SK-N-SH treated with all-trans-retinoic acid at 6 μM for 48 hours (cell line): ENCODE results near the gene FLRT2.

Experiments
- ATAC-seq: fragments of 200-7000 bp; cut with Tn5 transposase; 3 replicates; pipeline ENCODE4 v1.9.1; 2020; ENCODE audit warnings: mild to moderate bottlenecking, moderate library complexity
- ARNTL ChIP-seq: fragments of 450-650 bp; formaldehyde crosslinking; IDR thresholded peaks from 2 replicates; pipeline ENCODE4 v1.5.0; 2020; ENCODE audit warnings: low read depth, mild to moderate bottlenecking, moderate library complexity, borderline replicate concordance
- CSDC2 ChIP-seq: fragments of 250-450 bp; sonication (Bioruptor Pico); IDR thresholded peaks from 2 replicates; pipeline ENCODE4 v1.5.0; 2020; ENCODE audit warnings: mild to moderate bottlenecking, moderate library complexity
- CSRNP3 ChIP-seq: fragments of 250-450 bp; sonication (Bioruptor Pico); IDR thresholded peaks from 2 replicates; pipeline ENCODE4 v1.5.1; 2021; ENCODE audit warnings: mild to moderate bottlenecking, moderate library complexity
- ESRRG ChIP-seq: fragments of 250-450 bp; sonication (Bioruptor Pico); IDR thresholded peaks from 2 replicates; pipeline ENCODE4 v1.6.1; 2021; ENCODE audit warnings: mild to moderate bottlenecking
- GLIS3 ChIP-seq: fragments of 250-450 bp; sonication (Bioruptor Pico); IDR thresholded peaks from 2 replicates; pipeline ENCODE4 v1.5.0; 2020; ENCODE audit warnings: mild to moderate bottlenecking, moderate library complexity
- ISL1 ChIP-seq: fragments of 250-450 bp; sonication (Bioruptor Pico); IDR thresholded peaks from 2 replicates; pipeline ENCODE4 v2.1.2; 2022; ENCODE audit warnings: mild to moderate bottlenecking, moderate library complexity
- OSR1 ChIP-seq: fragments of 250-450 bp; sonication (Bioruptor Pico); IDR thresholded peaks from 2 replicates; pipeline ENCODE4 v1.8.0; 2022; ENCODE audit warnings: moderate library complexity, mild to moderate bottlenecking, inconsistent platforms
- PATZ1 ChIP-seq: fragments of 250-450 bp; sonication (Bioruptor Pico); IDR thresholded peaks from 2 replicates; pipeline ENCODE4 v1.8.0; 2020; ENCODE audit warnings: mild to moderate bottlenecking, moderate library complexity, borderline replicate concordance
- TCF4 ChIP-seq: fragments of 250-450 bp; sonication (Bioruptor Pico); IDR thresholded peaks from 2 replicates; pipeline ENCODE4 v1.8.0; 2021; ENCODE audit warnings: mild to moderate bottlenecking, moderate library complexity, borderline replicate concordance
- TOX ChIP-seq: fragments of 250-450 bp; sonication (Bioruptor Pico); IDR thresholded peaks from 2 replicates; pipeline ENCODE4 v1.8.0; 2021; ENCODE audit warnings: mild to moderate bottlenecking, moderate library complexity, borderline replicate concordance
- ZFP30 ChIP-seq: fragments of 450-650 bp; formaldehyde crosslinking; IDR thresholded peaks from 2 replicates; pipeline ENCODE4 v1.5.0; 2022; ENCODE audit warnings: mild to moderate bottlenecking, moderate library complexity
- ZNF70 ChIP-seq: fragments of 450-650 bp; formaldehyde crosslinking; IDR thresholded peaks from 2 replicates; pipeline ENCODE4 v1.5.0; 2020; ENCODE audit warnings: mild to moderate bottlenecking, moderate library complexity
- ZNF8 ChIP-seq: fragments of 450-650 bp; formaldehyde crosslinking; IDR thresholded peaks from 2 replicates; pipeline ENCODE4 v1.5.0; 2020; ENCODE audit warnings: mild to moderate bottlenecking, moderate library complexity
- TF ChIP-seq, protein P1 (sequence below): fragments of 250-450 bp; sonication (Bioruptor Pico); IDR thresholded peaks from 2 replicates; pipeline ENCODE4 v1.5.0; 2020; ENCODE audit warnings: mild to moderate bottlenecking, moderate library complexity
- TF ChIP-seq, protein P2 (sequence below): fragments of 250-450 bp; sonication (Bioruptor Pico); IDR thresholded peaks from 2 replicates; pipeline ENCODE4 v1.8.0; 2021; ENCODE audit warnings: low read depth, mild to moderate bottlenecking, moderate library complexity, borderline replicate concordance
- TF ChIP-seq, protein P3 (sequence below): fragments of 250-450 bp; sonication (Bioruptor Pico); IDR thresholded peaks from 2 replicates; pipeline ENCODE4 v1.5.1; 2020; ENCODE audit warnings: low read depth, mild to moderate bottlenecking, moderate library complexity

The FLRT2 gene

GRCh38 chr14:85622106-85622505, 92.2 kb downstream of the FLRT2 start:
- ATAC-seq: no peak
- TF ChIP-seq OSR1 (CRISPR knock-in tag) (no peak), TCF4 (CRISPR knock-in tag) (no peak), GLIS3 (CRISPR knock-in tag) (no peak), ARNTL (CRISPR knock-in tag) (no peak)
- TF ChIP-seq, protein P1, sequence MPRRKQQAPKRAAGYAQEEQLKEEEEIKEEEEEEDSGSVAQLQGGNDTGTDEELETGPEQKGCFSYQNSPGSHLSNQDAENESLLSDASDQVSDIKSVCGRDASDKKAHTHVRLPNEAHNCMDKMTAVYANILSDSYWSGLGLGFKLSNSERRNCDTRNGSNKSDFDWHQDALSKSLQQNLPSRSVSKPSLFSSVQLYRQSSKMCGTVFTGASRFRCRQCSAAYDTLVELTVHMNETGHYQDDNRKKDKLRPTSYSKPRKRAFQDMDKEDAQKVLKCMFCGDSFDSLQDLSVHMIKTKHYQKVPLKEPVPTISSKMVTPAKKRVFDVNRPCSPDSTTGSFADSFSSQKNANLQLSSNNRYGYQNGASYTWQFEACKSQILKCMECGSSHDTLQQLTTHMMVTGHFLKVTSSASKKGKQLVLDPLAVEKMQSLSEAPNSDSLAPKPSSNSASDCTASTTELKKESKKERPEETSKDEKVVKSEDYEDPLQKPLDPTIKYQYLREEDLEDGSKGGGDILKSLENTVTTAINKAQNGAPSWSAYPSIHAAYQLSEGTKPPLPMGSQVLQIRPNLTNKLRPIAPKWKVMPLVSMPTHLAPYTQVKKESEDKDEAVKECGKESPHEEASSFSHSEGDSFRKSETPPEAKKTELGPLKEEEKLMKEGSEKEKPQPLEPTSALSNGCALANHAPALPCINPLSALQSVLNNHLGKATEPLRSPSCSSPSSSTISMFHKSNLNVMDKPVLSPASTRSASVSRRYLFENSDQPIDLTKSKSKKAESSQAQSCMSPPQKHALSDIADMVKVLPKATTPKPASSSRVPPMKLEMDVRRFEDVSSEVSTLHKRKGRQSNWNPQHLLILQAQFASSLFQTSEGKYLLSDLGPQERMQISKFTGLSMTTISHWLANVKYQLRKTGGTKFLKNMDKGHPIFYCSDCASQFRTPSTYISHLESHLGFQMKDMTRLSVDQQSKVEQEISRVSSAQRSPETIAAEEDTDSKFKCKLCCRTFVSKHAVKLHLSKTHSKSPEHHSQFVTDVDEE (CRISPR knock-in tag): no peak

DNA sequence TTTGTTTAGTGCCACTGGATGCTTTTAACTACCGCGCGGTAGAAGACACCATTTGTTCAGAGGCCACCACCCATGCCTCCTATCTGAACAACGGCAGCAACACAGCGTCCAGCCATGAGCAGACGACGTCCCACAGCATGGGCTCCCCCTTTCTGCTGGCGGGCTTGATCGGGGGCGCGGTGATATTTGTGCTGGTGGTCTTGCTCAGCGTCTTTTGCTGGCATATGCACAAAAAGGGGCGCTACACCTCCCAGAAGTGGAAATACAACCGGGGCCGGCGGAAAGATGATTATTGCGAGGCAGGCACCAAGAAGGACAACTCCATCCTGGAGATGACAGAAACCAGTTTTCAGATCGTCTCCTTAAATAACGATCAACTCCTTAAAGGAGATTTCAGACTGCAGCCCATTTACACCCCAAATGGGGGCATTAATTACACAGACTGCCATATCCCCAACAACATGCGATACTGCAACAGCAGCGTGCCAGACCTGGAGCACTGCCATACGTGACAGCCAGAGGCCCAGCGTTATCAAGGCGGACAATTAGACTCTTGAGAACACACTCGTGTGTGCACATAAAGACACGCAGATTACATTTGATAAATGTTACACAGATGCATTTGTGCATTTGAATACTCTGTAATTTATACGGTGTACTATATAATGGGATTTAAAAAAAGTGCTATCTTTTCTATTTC, 93.2 kb downstream of the FLRT2 start:
- TF ChIP-seq ISL1 (CRISPR knock-in tag): no peak
- TF ChIP-seq, protein P1 (CRISPR knock-in tag): no peak
- TF ChIP-seq PATZ1 (CRISPR knock-in tag): no peak
- TF ChIP-seq, protein P2, sequence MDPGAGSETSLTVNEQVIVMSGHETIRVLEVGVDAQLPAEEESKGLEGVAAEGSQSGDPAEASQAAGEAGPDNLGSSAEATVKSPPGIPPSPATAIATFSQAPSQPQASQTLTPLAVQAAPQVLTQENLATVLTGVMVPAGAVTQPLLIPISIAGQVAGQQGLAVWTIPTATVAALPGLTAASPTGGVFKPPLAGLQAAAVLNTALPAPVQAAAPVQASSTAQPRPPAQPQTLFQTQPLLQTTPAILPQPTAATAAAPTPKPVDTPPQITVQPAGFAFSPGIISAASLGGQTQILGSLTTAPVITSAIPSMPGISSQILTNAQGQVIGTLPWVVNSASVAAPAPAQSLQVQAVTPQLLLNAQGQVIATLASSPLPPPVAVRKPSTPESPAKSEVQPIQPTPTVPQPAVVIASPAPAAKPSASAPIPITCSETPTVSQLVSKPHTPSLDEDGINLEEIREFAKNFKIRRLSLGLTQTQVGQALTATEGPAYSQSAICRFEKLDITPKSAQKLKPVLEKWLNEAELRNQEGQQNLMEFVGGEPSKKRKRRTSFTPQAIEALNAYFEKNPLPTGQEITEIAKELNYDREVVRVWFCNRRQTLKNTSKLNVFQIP (CRISPR knock-in tag): no peak
- no peak for TF ChIP-seq ESRRG
- no peak for TF ChIP-seq ZFP30 (CRISPR knock-in tag)
- no peak for TF ChIP-seq TOX (CRISPR knock-in tag)
- no peak for TF ChIP-seq ZNF8 (CRISPR knock-in tag)
- no peak for TF ChIP-seq ZNF70
- TF ChIP-seq, protein P3, sequence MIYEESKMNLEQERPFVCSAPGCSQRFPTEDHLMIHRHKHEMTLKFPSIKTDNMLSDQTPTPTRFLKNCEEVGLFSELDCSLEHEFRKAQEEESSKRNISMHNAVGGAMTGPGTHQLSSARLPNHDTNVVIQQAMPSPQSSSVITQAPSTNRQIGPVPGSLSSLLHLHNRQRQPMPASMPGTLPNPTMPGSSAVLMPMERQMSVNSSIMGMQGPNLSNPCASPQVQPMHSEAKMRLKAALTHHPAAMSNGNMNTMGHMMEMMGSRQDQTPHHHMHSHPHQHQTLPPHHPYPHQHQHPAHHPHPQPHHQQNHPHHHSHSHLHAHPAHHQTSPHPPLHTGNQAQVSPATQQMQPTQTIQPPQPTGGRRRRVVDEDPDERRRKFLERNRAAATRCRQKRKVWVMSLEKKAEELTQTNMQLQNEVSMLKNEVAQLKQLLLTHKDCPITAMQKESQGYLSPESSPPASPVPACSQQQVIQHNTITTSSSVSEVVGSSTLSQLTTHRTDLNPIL (CRISPR knock-in tag): no peak
- no peak for TF ChIP-seq CSDC2 (CRISPR knock-in tag)
- no peak for TF ChIP-seq CSRNP3 (CRISPR knock-in tag)
- TF ChIP-seq TCF4 (CRISPR knock-in tag): no peak
- no peak for ATAC-seq
